Lower leg skin (tissue), 3 donors: ENCODE results near the gene DET1.

Experiments used
- POLR2A ChIP-seq, 2 donors: fragments of 450-650 bp; IDR thresholded peaks; one replicate each; pipeline ENCODE4 v1.6.1; 2016 to 2017; ENCODE audit warnings: antibody characterized with exemption in 2 of 2, mild to moderate bottlenecking in 1 of 2, moderate library complexity in 1 of 2
- TF ChIP-seq, protein P1 (sequence below), 3 donors: fragments of 450-650 bp; IDR thresholded peaks; one replicate each; pipeline ENCODE4 v1.5.1; 2016; ENCODE audit warnings: antibody characterized with exemption in 3 of 3, mild to moderate bottlenecking in 3 of 3, moderate library complexity in 2 of 3

DNA sequence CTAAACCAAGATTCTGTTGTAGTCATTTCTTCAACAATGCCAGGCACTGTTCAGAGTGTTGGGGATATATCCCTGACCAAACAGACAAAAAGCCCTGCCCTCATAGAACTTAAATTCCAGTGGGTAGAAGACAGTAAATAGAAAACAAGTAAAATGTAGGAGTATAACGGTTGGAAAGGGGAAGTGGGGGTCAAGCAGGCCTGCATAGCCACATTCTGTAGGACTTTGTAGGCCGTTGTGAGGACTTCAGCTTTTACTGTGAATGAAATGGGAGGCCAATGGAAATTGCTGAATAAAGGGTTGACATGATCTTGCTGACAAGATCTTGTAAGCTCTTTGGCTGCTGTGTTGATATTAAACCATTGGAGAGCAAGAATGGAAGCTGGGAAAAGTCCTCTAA, 77.2 kb downstream of the DET1 start:
- TF ChIP-seq, protein P1, sequence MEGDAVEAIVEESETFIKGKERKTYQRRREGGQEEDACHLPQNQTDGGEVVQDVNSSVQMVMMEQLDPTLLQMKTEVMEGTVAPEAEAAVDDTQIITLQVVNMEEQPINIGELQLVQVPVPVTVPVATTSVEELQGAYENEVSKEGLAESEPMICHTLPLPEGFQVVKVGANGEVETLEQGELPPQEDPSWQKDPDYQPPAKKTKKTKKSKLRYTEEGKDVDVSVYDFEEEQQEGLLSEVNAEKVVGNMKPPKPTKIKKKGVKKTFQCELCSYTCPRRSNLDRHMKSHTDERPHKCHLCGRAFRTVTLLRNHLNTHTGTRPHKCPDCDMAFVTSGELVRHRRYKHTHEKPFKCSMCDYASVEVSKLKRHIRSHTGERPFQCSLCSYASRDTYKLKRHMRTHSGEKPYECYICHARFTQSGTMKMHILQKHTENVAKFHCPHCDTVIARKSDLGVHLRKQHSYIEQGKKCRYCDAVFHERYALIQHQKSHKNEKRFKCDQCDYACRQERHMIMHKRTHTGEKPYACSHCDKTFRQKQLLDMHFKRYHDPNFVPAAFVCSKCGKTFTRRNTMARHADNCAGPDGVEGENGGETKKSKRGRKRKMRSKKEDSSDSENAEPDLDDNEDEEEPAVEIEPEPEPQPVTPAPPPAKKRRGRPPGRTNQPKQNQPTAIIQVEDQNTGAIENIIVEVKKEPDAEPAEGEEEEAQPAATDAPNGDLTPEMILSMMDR (IDR thresholded peaks at IDR 0.05), result no peak
- no peak for TF ChIP-seq POLR2A (IDR thresholded peaks at IDR 0.05)
